Measurements from ENCODE around the gene NES.

NES gene

GRCh38 chr1:156643049-156643777, 34.0 kb downstream of the NES start:
- TF ChIP-seq, protein P1, sequence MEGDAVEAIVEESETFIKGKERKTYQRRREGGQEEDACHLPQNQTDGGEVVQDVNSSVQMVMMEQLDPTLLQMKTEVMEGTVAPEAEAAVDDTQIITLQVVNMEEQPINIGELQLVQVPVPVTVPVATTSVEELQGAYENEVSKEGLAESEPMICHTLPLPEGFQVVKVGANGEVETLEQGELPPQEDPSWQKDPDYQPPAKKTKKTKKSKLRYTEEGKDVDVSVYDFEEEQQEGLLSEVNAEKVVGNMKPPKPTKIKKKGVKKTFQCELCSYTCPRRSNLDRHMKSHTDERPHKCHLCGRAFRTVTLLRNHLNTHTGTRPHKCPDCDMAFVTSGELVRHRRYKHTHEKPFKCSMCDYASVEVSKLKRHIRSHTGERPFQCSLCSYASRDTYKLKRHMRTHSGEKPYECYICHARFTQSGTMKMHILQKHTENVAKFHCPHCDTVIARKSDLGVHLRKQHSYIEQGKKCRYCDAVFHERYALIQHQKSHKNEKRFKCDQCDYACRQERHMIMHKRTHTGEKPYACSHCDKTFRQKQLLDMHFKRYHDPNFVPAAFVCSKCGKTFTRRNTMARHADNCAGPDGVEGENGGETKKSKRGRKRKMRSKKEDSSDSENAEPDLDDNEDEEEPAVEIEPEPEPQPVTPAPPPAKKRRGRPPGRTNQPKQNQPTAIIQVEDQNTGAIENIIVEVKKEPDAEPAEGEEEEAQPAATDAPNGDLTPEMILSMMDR (IDR thresholded peaks at IDR 0.05; ENCODE audit: control insufficient read depth, insufficient read depth, low read depth, low read length, missing control alignments): no peak
- no peak for DNase-seq (ENCODE audit: low read depth)
- no peak overlapping the region for H3K4me3 ChIP-seq (ENCODE audit: control insufficient read depth, low read depth, low read length)

- no peak for DNase-seq (ENCODE audit: low read depth)
- TF ChIP-seq, protein P1 (IDR thresholded peaks at IDR 0.05; ENCODE audit: control insufficient read depth, insufficient read depth, low read depth, low read length, missing control alignments): no peak
- no peak overlapping the region for H3K4me3 ChIP-seq (ENCODE audit: control insufficient read depth, low read depth, low read length)
Observed at GRCh38 chr1:156642265-156643048, 34.8 kb downstream of the NES start.

DNA sequence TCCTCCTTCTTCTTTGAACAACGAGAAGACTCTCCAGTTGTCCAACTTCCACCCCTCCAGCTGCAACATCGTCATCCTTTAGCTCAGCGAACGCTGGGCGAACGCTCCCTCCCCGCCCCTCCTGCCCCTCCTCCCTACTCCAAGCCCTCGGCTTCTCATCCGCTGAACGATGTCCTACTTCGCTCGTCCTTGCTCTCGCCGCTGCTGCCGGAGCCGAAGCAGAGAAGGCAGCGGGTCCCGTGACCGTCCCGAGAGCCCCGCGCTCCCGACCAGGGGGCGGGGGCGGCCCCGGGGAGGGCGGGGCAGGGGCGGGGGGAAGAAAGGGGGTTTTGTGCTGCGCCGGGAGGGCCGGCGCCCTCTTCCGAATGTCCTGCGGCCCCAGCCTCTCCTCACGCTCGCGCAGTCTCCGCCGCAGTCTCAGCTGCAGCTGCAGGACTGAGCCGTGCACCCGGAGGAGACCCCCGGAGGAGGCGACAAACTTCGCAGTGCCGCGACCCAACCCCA, 35.4 kb downstream of the NES start, which contains the start of gene BCAN:
BCAN (plus strand) TSS at position 357 of the 504 bp plus-strand sequence. CDS start 3,938 bp downstream, outside the sequence.
- TF ChIP-seq, protein P1 (IDR thresholded peaks at IDR 0.05; ENCODE audit: control insufficient read depth, insufficient read depth, low read depth, low read length, missing control alignments): no peak
- DNase-seq (ENCODE audit: low read depth): no peak
- H3K4me3 ChIP-seq (ENCODE audit: control insufficient read depth, low read depth, low read length): no peak within 1 kb of the TSS

DNA sequence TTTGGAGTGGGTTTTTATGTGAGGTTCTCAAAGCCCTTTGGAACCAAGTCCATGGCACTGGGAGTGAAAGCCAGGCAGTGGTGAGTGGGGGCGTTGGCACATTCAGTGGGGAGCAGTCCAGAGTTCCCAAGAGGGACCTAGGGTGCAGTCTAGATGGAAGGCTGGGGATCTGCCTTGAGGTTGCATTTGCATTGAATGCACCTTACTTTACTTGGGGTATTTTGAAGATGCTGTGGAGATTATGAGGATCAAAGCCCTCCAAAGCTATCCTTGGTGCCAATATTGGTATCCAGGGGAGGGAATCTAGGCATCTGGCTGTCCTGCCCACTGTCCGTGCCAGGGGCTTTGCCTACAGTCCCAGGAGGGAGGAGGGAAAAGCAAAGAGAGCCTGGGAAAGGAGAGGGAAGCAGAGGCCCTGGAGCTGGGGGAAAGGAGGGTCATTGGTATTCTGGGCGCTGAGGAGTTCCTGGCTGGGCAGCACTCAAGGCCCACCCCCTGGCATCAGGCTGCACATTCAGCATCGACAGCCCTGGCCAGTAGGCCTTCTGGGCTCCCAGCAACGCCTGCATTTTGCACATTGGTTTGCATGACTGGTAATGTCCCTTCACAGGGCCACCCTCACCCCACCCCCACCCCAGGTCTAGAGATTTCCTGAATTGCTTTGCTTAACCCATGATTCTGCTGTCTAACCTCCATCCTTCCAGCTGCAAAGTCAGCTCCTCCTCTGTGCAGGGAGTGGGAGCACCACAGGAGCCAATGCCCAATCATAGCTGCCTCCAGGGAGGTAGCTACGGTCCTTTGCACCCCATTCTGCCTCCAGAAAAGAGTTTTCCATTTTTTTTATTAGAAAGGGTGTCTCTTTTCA, 36.1 kb downstream of the NES start:
- H3K4me3 ChIP-seq (ENCODE audit: control insufficient read depth, low read depth, low read length): no peak overlapping the region
- no peak for DNase-seq (ENCODE audit: low read depth)
- TF ChIP-seq, protein P1 (IDR thresholded peaks at IDR 0.05; ENCODE audit: control insufficient read depth, insufficient read depth, low read depth, low read length, missing control alignments): no peak

DNA sequence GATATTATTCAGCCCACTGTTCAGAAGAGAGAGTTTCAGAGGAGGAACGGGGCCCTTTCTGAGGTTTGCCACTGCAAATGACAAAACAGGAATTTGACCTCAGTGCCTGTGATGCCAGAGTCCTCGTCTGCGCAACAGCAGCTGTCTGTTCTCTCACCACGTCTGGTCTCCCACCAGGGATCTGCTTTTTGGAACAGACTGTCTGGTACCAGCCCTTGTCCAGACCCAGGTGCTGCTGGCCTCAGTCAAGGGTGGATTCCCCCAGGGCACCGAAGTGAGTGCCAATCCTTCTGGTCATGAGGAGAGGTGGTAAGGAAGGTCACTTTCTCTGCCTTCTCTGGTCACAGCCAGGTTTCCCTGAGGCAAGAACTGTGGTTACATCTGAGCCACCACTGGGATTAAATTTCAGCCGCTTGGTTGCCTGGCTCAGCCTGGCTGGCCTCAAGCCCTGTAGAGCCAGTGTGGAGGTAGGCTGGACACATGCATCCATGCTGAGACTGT, 37.6 kb downstream of the NES start:
- no peak for DNase-seq (ENCODE audit: low read depth)
- H3K4me3 ChIP-seq (ENCODE audit: control insufficient read depth, low read depth, low read length): no peak overlapping the region
- TF ChIP-seq, protein P1 (IDR thresholded peaks at IDR 0.05; ENCODE audit: control insufficient read depth, insufficient read depth, low read depth, low read length, missing control alignments): no peak
